ENCODE results near the gene TUBA1C. TPM values are rescaled to one million over a fixed set of nuclear protein-coding genes. Genes with fewer than 3 reads are reported as not detected.
"Not testable (repeated sequence)": the region's sequence is repeated elsewhere in the genome, so short reads cannot be mapped to it uniquely, and the experiment has no call there.

Gene TUBA1C
- total RNA-seq, 1 donor from 2014 or later = 35.0 TPM

GRCh38 chr12:49304161-49304560, 39.3 kb downstream of the TUBA1C start:
- no peak for DNase-seq
- no peak overlapping the region for H3K27ac ChIP-seq (replicated peaks)
- H3K9me3 ChIP-seq (replicated peaks) = no peaks in the 10 kb centered on the region
- peaks cover 97% of the 10 kb centered on the region for H3K27me3 ChIP-seq (ENCODE audit: low read depth)
- H3K4me1 ChIP-seq = no peaks in the 10 kb centered on the region
- intact Hi-C loops (cut with micrococcal nuclease) = no loop called here
- H3K36me3 ChIP-seq = no peaks in the 10 kb centered on the region
- TF ChIP-seq CTCF (IDR thresholded peaks at IDR 0.05; ENCODE audit: borderline replicate concordance) = no peak
- no peak overlapping the region for H3K4me3 ChIP-seq

- Histone ChIP-seq H3K27me3 (ENCODE audit: low read depth) (peaks cover 85% of the 10 kb centered on the region), H3K4me1 (no peaks in the 10 kb centered on the region), H3K36me3 (no peaks in the 10 kb centered on the region), H3K27ac (replicated peaks) (no peak overlapping the region), H3K9me3 (replicated peaks) (no peaks in the 10 kb centered on the region), H3K4me3 (no peak overlapping the region)
- intact Hi-C loops (cut with micrococcal nuclease) = no loop called here
- no peak for DNase-seq
- no peak for TF ChIP-seq CTCF (IDR thresholded peaks at IDR 0.05; ENCODE audit: borderline replicate concordance)
These were observed 41.1 kb downstream of the TUBA1C start for GRCh38 chr12:49305762-49306510.

- TF ChIP-seq CTCF (IDR thresholded peaks at IDR 0.05; ENCODE audit: borderline replicate concordance) = no peak
- H3K27me3 ChIP-seq (ENCODE audit: low read depth) = peaks cover 68% of the 10 kb centered on the region
- no peak overlapping the region for H3K27ac ChIP-seq (replicated peaks)
- no peak overlapping the region for H3K4me3 ChIP-seq
- H3K4me1 ChIP-seq = no peaks in the 10 kb centered on the region
- intact Hi-C loops (cut with micrococcal nuclease) = no loop called here
- H3K9me3 ChIP-seq (replicated peaks) = no peaks in the 10 kb centered on the region
- no peaks in the 10 kb centered on the region for H3K36me3 ChIP-seq
- DNase-seq = no peak
These were observed 44.5 kb downstream of the TUBA1C start for GRCh38 chr12:49309386-49309785.

GRCh38 chr12:49310451-49311000, 45.6 kb downstream of the TUBA1C start:
- intact Hi-C loops (cut with micrococcal nuclease); H3K36me3 ChIP-seq; H3K4me1 ChIP-seq; H3K9me3 ChIP-seq (replicated peaks); DNase-seq; H3K4me3 ChIP-seq; H3K27ac ChIP-seq (replicated peaks): not testable (repeated sequence)
- H3K27me3 ChIP-seq (ENCODE audit: low read depth) = peaks cover 57% of the 10 kb centered on the region

GRCh38 chr12:49314811-49315210, 49.9 kb downstream of the TUBA1C start:
- no peak for DNase-seq
- H3K4me1 ChIP-seq = no peaks in the 10 kb centered on the region
- intact Hi-C loops (cut with micrococcal nuclease) = no loop called here
- no peaks in the 10 kb centered on the region for H3K9me3 ChIP-seq (replicated peaks)
- no peaks in the 10 kb centered on the region for H3K36me3 ChIP-seq
- TF ChIP-seq CTCF (IDR thresholded peaks at IDR 0.05; ENCODE audit: borderline replicate concordance) = no peak
- H3K27ac ChIP-seq (replicated peaks) = no peak overlapping the region
- peaks cover 18% of the 10 kb centered on the region for H3K27me3 ChIP-seq (ENCODE audit: low read depth)
- H3K4me3 ChIP-seq = no peak overlapping the region

GRCh38 chr12:49317118-49317517, 52.2 kb downstream of the TUBA1C start:
- H3K36me3 ChIP-seq; DNase-seq; intact Hi-C loops (cut with micrococcal nuclease); H3K27ac ChIP-seq (replicated peaks); H3K4me3 ChIP-seq; H3K9me3 ChIP-seq (replicated peaks); H3K4me1 ChIP-seq; H3K27me3 ChIP-seq (ENCODE audit: low read depth): not testable (repeated sequence)

- H3K27me3 ChIP-seq (ENCODE audit: low read depth); intact Hi-C loops (cut with micrococcal nuclease); DNase-seq; H3K36me3 ChIP-seq; H3K4me3 ChIP-seq; H3K27ac ChIP-seq (replicated peaks); H3K9me3 ChIP-seq (replicated peaks): not testable (repeated sequence)
- H3K4me1 ChIP-seq = peaks cover 16% of the 10 kb centered on the region
These were observed 55.7 kb downstream of the TUBA1C start for GRCh38 chr12:49320411-49321103.
